ENCODE results near the gene KLHL28.

The KLHL28 gene

DNA sequence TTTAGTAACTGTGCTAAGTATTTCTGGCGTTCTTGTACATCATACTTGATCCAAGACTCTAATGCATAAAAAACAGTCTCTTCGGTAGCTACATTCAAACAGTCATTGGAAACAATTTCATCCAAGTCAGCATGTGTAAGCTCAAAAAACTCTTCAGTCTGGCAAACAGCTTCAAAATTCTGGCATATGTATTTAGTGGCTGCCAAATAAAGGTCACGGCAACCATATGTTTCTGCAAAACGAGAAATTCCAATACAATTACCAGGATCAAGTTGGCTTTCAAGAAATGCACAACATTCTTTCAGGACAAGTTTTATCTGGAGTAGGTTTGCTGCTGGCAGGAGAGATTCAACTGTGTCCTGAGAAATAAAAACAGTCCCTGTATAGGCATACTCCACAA is 16.5 kb downstream of the KLHL28 start:
- H3K9me2 ChIP-seq (replicated peaks; ENCODE audit: low read depth, low read length), result no peaks in the 10 kb centered on the region
- H3F3A ChIP-seq (ENCODE audit: low read depth), result no peaks in the 10 kb centered on the region
- H4K20me1 ChIP-seq (ENCODE audit: insufficient read depth, low read length, poor library complexity, severe bottlenecking), result peaks cover 3% of the 10 kb centered on the region
- no peak overlapping the region for H2AFZ ChIP-seq (ENCODE audit: low read length)
- H3K36me3 ChIP-seq (ENCODE audit: insufficient read depth, low read length), result peaks cover 30% of the 10 kb centered on the region
- H3K27me3 ChIP-seq (ENCODE audit: insufficient read depth, low read length, poor library complexity, severe bottlenecking), result no peaks in the 10 kb centered on the region
- H3K4me3 ChIP-seq (ENCODE audit: low read length, poor library complexity, severe bottlenecking), result no peak overlapping the region
- H3K4me2 ChIP-seq (ENCODE audit: low read depth, low read length, poor library complexity, severe bottlenecking), result no peak overlapping the region
- peaks cover 6% of the 10 kb centered on the region for H3K4me1 ChIP-seq (ENCODE audit: insufficient read depth, low read length, poor library complexity, severe bottlenecking)
- peaks cover 31% of the 10 kb centered on the region for H3K79me2 ChIP-seq (ENCODE audit: insufficient read depth, low read length)
- H3K9ac ChIP-seq (ENCODE audit: low read depth, low read length, poor library complexity, severe bottlenecking), result no peak overlapping the region
- no peaks in the 10 kb centered on the region for H3K9me3 ChIP-seq (ENCODE audit: insufficient read depth, low read depth, low read length)
- TF ChIP-seq, protein P1, sequence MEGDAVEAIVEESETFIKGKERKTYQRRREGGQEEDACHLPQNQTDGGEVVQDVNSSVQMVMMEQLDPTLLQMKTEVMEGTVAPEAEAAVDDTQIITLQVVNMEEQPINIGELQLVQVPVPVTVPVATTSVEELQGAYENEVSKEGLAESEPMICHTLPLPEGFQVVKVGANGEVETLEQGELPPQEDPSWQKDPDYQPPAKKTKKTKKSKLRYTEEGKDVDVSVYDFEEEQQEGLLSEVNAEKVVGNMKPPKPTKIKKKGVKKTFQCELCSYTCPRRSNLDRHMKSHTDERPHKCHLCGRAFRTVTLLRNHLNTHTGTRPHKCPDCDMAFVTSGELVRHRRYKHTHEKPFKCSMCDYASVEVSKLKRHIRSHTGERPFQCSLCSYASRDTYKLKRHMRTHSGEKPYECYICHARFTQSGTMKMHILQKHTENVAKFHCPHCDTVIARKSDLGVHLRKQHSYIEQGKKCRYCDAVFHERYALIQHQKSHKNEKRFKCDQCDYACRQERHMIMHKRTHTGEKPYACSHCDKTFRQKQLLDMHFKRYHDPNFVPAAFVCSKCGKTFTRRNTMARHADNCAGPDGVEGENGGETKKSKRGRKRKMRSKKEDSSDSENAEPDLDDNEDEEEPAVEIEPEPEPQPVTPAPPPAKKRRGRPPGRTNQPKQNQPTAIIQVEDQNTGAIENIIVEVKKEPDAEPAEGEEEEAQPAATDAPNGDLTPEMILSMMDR (conservative IDR thresholded peaks at IDR 0.05; ENCODE audit: low read length), result no peak
- TF ChIP-seq EZH2phosphoT487 (IDR thresholded peaks at IDR 0.05; ENCODE audit: borderline replicate concordance), result no peak

DNA sequence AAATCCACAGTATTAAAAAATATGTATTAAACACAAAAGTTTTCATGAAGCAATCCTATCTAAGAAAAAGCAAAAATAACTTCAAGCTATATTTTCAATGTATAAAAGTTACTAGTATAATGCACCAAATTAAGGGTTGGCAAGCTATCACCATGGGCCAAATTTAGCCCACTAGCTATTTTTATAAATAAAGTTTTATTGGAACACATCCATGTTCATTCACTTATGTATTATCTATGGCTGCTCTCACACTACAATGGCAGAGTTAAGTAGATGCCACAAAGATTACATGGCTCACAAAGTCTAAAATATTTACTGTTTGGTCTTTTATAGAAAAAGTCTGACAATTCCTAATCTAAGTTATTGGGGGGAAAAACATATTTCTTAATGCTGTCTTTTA is 17.6 kb downstream of the KLHL28 start:
- no peak overlapping the region for H3K9ac ChIP-seq (ENCODE audit: low read depth, low read length, poor library complexity, severe bottlenecking)
- no peak overlapping the region for H2AFZ ChIP-seq (ENCODE audit: low read length)
- no peaks in the 10 kb centered on the region for H3F3A ChIP-seq (ENCODE audit: low read depth)
- no peaks in the 10 kb centered on the region for H4K20me1 ChIP-seq (ENCODE audit: insufficient read depth, low read length, poor library complexity, severe bottlenecking)
- no peaks in the 10 kb centered on the region for H3K9me3 ChIP-seq (ENCODE audit: insufficient read depth, low read depth, low read length)
- peaks cover 41% of the 10 kb centered on the region for H3K36me3 ChIP-seq (ENCODE audit: insufficient read depth, low read length)
- H3K9me2 ChIP-seq (replicated peaks; ENCODE audit: low read depth, low read length), result no peaks in the 10 kb centered on the region
- no peaks in the 10 kb centered on the region for H3K27me3 ChIP-seq (ENCODE audit: insufficient read depth, low read length, poor library complexity, severe bottlenecking)
- peaks cover 25% of the 10 kb centered on the region for H3K79me2 ChIP-seq (ENCODE audit: insufficient read depth, low read length)
- no peak overlapping the region for H3K4me3 ChIP-seq (ENCODE audit: low read length, poor library complexity, severe bottlenecking)
- TF ChIP-seq, protein P1 (conservative IDR thresholded peaks at IDR 0.05; ENCODE audit: low read length), result no peak
- no peak for TF ChIP-seq EZH2phosphoT487 (IDR thresholded peaks at IDR 0.05; ENCODE audit: borderline replicate concordance)
- H3K4me2 ChIP-seq (ENCODE audit: low read depth, low read length, poor library complexity, severe bottlenecking), result no peak overlapping the region
- peaks cover 6% of the 10 kb centered on the region for H3K4me1 ChIP-seq (ENCODE audit: insufficient read depth, low read length, poor library complexity, severe bottlenecking)

DNA sequence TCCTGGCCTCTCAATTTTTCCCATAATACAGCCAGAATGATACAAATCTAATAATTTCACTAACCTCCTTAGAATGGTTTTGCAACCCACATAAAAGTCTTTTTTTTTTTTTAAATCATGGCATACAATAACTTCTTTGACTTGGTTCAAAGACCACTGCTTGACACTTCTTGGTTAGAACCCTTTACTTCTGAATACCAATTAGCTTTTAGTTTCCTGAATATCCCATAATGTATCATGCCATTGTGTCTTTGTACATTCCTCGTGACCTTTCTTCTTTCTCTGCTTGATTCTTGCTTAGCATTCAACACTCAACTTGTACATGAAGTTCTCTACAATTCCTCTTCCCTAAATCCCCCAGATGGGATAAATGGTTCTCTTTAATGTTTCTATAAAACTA is 19.3 kb downstream of the KLHL28 start:
- no peak overlapping the region for H3K9ac ChIP-seq (ENCODE audit: low read depth, low read length, poor library complexity, severe bottlenecking)
- H4K20me1 ChIP-seq (ENCODE audit: insufficient read depth, low read length, poor library complexity, severe bottlenecking), result no peaks in the 10 kb centered on the region
- H3K27me3 ChIP-seq (ENCODE audit: insufficient read depth, low read length, poor library complexity, severe bottlenecking), result no peaks in the 10 kb centered on the region
- no peaks in the 10 kb centered on the region for H3K9me2 ChIP-seq (replicated peaks; ENCODE audit: low read depth, low read length)
- no peak overlapping the region for H3K4me2 ChIP-seq (ENCODE audit: low read depth, low read length, poor library complexity, severe bottlenecking)
- no peak for TF ChIP-seq EZH2phosphoT487 (IDR thresholded peaks at IDR 0.05; ENCODE audit: borderline replicate concordance)
- TF ChIP-seq, protein P1 (conservative IDR thresholded peaks at IDR 0.05; ENCODE audit: low read length), result no peak
- H3K36me3 ChIP-seq (ENCODE audit: insufficient read depth, low read length), result peaks cover 45% of the 10 kb centered on the region
- no peak overlapping the region for H2AFZ ChIP-seq (ENCODE audit: low read length)
- no peaks in the 10 kb centered on the region for H3F3A ChIP-seq (ENCODE audit: low read depth)
- H3K79me2 ChIP-seq (ENCODE audit: insufficient read depth, low read length), result peaks cover 16% of the 10 kb centered on the region
- peaks cover 6% of the 10 kb centered on the region for H3K4me1 ChIP-seq (ENCODE audit: insufficient read depth, low read length, poor library complexity, severe bottlenecking)
- no peak overlapping the region for H3K4me3 ChIP-seq (ENCODE audit: low read length, poor library complexity, severe bottlenecking)
- H3K9me3 ChIP-seq (ENCODE audit: insufficient read depth, low read depth, low read length), result no peaks in the 10 kb centered on the region

Measured in Loucy (cell line).